Measurements from ENCODE around the gene BICC1. TPM values are rescaled to one million over a fixed set of nuclear protein-coding genes. Genes with fewer than 3 reads are reported as not detected.

Gene BICC1
- total RNA-seq, 1 experiment from 2014 or later, result not detected

DNA sequence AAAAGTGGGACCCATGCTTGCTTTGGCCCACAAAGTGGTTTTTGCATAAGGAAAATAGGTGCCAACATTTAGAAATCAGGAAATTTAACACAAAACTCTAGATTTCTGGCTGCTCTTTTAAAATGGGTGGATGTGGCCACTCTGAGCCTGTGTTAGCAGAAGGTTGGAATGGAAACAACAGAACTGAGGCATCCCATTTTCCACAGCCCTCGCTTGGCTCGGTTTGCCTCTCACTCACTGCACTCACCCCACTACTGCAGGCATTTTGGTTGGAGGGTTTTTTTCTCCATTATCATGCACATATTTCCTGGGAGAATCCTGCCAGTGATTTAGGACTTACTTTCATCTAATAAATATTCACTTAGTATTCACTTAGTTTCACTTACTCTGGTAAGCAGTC, 178.9 kb downstream of the BICC1 start:
- TF ChIP-seq YY1 (IDR thresholded peaks at IDR 0.05; ENCODE audit: extremely low read depth, insufficient replicate concordance, low read depth, low read length) (no peak), CBX3 (IDR thresholded peaks at IDR 0.05; ENCODE audit: low read depth) (no peak), CEBPB (IDR thresholded peaks at IDR 0.05; ENCODE audit: low read depth) (no peak)
- BruUV-seq (replicated peaks), result no TSS peak
- DNase-seq (ENCODE audit: low read depth, low spot score), result no peak

DNA sequence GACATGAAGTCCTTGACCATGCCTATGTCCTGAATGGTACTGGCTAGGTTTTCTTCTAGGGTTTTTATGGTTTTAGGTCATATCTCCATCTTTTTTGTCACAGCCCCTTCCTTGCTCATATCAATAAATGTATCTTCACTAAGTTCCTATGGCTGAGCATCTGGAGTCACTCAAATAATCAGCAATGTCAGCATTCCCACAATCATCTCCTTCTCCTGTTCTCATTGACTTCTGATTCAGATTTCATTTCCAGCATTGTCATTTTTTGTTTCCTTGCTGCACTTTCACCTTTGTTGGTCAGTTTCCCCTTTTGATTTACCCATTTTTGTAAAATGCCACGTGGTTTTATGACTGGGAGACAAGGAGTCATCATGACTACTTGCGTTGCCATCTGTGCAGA, 181.2 kb downstream of the BICC1 start:
- H3K27ac ChIP-seq (ENCODE audit: low read depth, low read length), result no peak overlapping the region
- DNase-seq (ENCODE audit: low read depth, low spot score) (no peak), ATAC-seq (no peak)
- ChIA-PET RAD21 (ENCODE audit: low non-redundant PET in 1 of 2, low total read pairs in 2 of 2, uncharacterized antibody in 2 of 2, unreplicated experiment in 2 of 2) (no interaction called here), CTCF (no interaction called here), POLR2A (no interaction called here)
- no peaks in the 10 kb centered on the region for H3K4me1 ChIP-seq (ENCODE audit: control insufficient read depth in 1 of 2, insufficient read depth in 2 of 2, low read length in 2 of 2)
- H3K4me3 ChIP-seq (replicated peaks in 1 of 2; ENCODE audit: low read depth in 1 of 2, low read length in 2 of 2), result no peak overlapping the region
- H3K27me3 ChIP-seq (ENCODE audit: insufficient read depth, low read length), result peaks cover 14% of the 10 kb centered on the region; the same call in 1 of the 2 replicates
- no peaks in the 10 kb centered on the region for H3K36me3 ChIP-seq (ENCODE audit: control insufficient read depth in 1 of 2, insufficient read depth in 2 of 2, low read length in 2 of 2)
- no peak overlapping the region for H3K4me2 ChIP-seq (ENCODE audit: low read length)
- H4K20me1 ChIP-seq (ENCODE audit: insufficient read depth), result no peaks in the 10 kb centered on the region
- intact Hi-C loops (cut with micrococcal nuclease), result no loop called here
- H3K9me2 ChIP-seq (ENCODE audit: insufficient read depth), result no peaks in the 10 kb centered on the region
- TF ChIP-seq, protein P1, sequence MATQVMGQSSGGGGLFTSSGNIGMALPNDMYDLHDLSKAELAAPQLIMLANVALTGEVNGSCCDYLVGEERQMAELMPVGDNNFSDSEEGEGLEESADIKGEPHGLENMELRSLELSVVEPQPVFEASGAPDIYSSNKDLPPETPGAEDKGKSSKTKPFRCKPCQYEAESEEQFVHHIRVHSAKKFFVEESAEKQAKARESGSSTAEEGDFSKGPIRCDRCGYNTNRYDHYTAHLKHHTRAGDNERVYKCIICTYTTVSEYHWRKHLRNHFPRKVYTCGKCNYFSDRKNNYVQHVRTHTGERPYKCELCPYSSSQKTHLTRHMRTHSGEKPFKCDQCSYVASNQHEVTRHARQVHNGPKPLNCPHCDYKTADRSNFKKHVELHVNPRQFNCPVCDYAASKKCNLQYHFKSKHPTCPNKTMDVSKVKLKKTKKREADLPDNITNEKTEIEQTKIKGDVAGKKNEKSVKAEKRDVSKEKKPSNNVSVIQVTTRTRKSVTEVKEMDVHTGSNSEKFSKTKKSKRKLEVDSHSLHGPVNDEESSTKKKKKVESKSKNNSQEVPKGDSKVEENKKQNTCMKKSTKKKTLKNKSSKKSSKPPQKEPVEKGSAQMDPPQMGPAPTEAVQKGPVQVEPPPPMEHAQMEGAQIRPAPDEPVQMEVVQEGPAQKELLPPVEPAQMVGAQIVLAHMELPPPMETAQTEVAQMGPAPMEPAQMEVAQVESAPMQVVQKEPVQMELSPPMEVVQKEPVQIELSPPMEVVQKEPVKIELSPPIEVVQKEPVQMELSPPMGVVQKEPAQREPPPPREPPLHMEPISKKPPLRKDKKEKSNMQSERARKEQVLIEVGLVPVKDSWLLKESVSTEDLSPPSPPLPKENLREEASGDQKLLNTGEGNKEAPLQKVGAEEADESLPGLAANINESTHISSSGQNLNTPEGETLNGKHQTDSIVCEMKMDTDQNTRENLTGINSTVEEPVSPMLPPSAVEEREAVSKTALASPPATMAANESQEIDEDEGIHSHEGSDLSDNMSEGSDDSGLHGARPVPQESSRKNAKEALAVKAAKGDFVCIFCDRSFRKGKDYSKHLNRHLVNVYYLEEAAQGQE (IDR thresholded peaks at IDR 0.05; ENCODE audit: low read depth), result no peak
- TF ChIP-seq POLR2A (IDR thresholded peaks at IDR 0.05; ENCODE audit: borderline replicate concordance, extremely low read depth, insufficient read depth, insufficient read length) (no peak), EGR1 (IDR thresholded peaks at IDR 0.05; ENCODE audit: low read depth) (no peak), CEBPB (IDR thresholded peaks at IDR 0.05; ENCODE audit: low read depth) (no peak), EZH2phosphoT487 (IDR thresholded peaks at IDR 0.05; ENCODE audit: borderline replicate concordance) (no peak), SP1 (IDR thresholded peaks at IDR 0.05; ENCODE audit: low read depth) (no peak), RAD21 (IDR thresholded peaks at IDR 0.05; ENCODE audit: low read depth) (no peak)
- TF ChIP-seq, protein P2, sequence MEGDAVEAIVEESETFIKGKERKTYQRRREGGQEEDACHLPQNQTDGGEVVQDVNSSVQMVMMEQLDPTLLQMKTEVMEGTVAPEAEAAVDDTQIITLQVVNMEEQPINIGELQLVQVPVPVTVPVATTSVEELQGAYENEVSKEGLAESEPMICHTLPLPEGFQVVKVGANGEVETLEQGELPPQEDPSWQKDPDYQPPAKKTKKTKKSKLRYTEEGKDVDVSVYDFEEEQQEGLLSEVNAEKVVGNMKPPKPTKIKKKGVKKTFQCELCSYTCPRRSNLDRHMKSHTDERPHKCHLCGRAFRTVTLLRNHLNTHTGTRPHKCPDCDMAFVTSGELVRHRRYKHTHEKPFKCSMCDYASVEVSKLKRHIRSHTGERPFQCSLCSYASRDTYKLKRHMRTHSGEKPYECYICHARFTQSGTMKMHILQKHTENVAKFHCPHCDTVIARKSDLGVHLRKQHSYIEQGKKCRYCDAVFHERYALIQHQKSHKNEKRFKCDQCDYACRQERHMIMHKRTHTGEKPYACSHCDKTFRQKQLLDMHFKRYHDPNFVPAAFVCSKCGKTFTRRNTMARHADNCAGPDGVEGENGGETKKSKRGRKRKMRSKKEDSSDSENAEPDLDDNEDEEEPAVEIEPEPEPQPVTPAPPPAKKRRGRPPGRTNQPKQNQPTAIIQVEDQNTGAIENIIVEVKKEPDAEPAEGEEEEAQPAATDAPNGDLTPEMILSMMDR (IDR thresholded peaks at IDR 0.05 in 2 of 3, conservative IDR thresholded peaks at IDR 0.05 in 1 of 3; ENCODE audit: borderline replicate concordance in 1 of 3, insufficient read depth in 1 of 3, low read depth in 2 of 3, low read length in 2 of 3), result no peak
- TF ChIP-seq, protein P3, sequence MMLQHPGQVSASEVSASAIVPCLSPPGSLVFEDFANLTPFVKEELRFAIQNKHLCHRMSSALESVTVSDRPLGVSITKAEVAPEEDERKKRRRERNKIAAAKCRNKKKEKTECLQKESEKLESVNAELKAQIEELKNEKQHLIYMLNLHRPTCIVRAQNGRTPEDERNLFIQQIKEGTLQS (IDR thresholded peaks at IDR 0.05), result no peak
- no peak overlapping the region for H3K9ac ChIP-seq (ENCODE audit: low read length)
- no peaks in the 10 kb centered on the region; a peak in 1 of 4 replicates for H3K9me3 ChIP-seq (ENCODE audit: control insufficient read depth in 1 of 2, insufficient read depth in 1 of 2, low read depth in 1 of 2, low read length in 2 of 2)
- H3K79me2 ChIP-seq (ENCODE audit: insufficient read depth, low read length), result no peaks in the 10 kb centered on the region
- H2AFZ ChIP-seq (ENCODE audit: low read depth, low read length, poor library complexity, severe bottlenecking), result no peak overlapping the region
- no TSS peak for BruUV-seq (replicated peaks)

More for the DNA sequence above, 178.9 kb downstream of the BICC1 start:
- Histone ChIP-seq H3K36me3 (ENCODE audit: control insufficient read depth in 1 of 2, insufficient read depth in 2 of 2, low read length in 2 of 2) (no peaks in the 10 kb centered on the region), H3K9ac (ENCODE audit: low read length) (no peak overlapping the region), H3K9me2 (ENCODE audit: insufficient read depth) (no peaks in the 10 kb centered on the region), H3K4me3 (replicated peaks in 1 of 2; ENCODE audit: low read depth in 1 of 2, low read length in 2 of 2) (no peak overlapping the region), H3K27ac (ENCODE audit: low read depth, low read length) (no peak overlapping the region), H3K79me2 (ENCODE audit: insufficient read depth, low read length) (no peaks in the 10 kb centered on the region), H2AFZ (ENCODE audit: low read depth, low read length, poor library complexity, severe bottlenecking) (no peak overlapping the region), H3K4me2 (ENCODE audit: low read length) (no peak overlapping the region), H3K9me3 (ENCODE audit: control insufficient read depth in 1 of 2, insufficient read depth in 1 of 2, low read depth in 1 of 2, low read length in 2 of 2) (no peaks in the 10 kb centered on the region; a peak in 1 of 4 replicates), H3K27me3 (ENCODE audit: insufficient read depth, low read length) (no peaks in the 10 kb centered on the region), H3K4me1 (ENCODE audit: control insufficient read depth in 1 of 2, insufficient read depth in 2 of 2, low read length in 2 of 2) (no peaks in the 10 kb centered on the region), H4K20me1 (ENCODE audit: insufficient read depth) (no peaks in the 10 kb centered on the region)
- intact Hi-C loops (cut with micrococcal nuclease), result no loop called here
- no peak for ATAC-seq
- CTCF ChIA-PET, result no interaction called here
- POLR2A ChIA-PET, result no interaction called here
- RAD21 ChIA-PET (ENCODE audit: low non-redundant PET in 1 of 2, low total read pairs in 2 of 2, uncharacterized antibody in 2 of 2, unreplicated experiment in 2 of 2), result no interaction called here
